NCI-H2107 treated with DMSO at 0.1 percent for 48 hours (cell line): ENCODE data around the gene TRHDE.

Experiments
- DNase-seq: peaks from one replicate; lab custom pipeline; 2025; ENCODE audit not compliant: unreplicated experiment; lab: John Stamatoyannopoulos, UW

The TRHDE gene

GRCh38 chr12:72434999-72435398 is 162.8 kb downstream of the TRHDE start:
- DNase-seq = no peak

GRCh38 chr12:72442217-72442616 is 170.0 kb downstream of the TRHDE start:
- no peak for DNase-seq

- DNase-seq = no peak
These were observed 172.0 kb downstream of the TRHDE start for GRCh38 chr12:72444125-72444524.

- no peak for DNase-seq
These were observed 172.4 kb downstream of the TRHDE start for GRCh38 chr12:72444566-72444965.

GRCh38 chr12:72448089-72448488 is 175.9 kb downstream of the TRHDE start:
- DNase-seq = no peak

- DNase-seq = no peak
These were observed 176.6 kb downstream of the TRHDE start for GRCh38 chr12:72448805-72449204.

- DNase-seq = no peak
These were observed 180.9 kb downstream of the TRHDE start for GRCh38 chr12:72453066-72453465.

- DNase-seq = no peak
These were observed 181.4 kb downstream of the TRHDE start for GRCh38 chr12:72453550-72453949.

- DNase-seq = no peak
These were observed 192.3 kb downstream of the TRHDE start for GRCh38 chr12:72464471-72464870.

GRCh38 chr12:72465155-72465554 is 193.0 kb downstream of the TRHDE start:
- no peak for DNase-seq

- DNase-seq = no peak
These were observed 193.9 kb downstream of the TRHDE start for GRCh38 chr12:72465940-72466630.

GRCh38 chr12:72467985-72468384 is 195.8 kb downstream of the TRHDE start:
- no peak for DNase-seq

GRCh38 chr12:72468505-72468904 is 196.3 kb downstream of the TRHDE start:
- no peak for DNase-seq

GRCh38 chr12:72471806-72472205 is 199.6 kb downstream of the TRHDE start:
- DNase-seq = no peak

GRCh38 chr12:72472350-72472749 is 200.2 kb downstream of the TRHDE start:
- no peak for DNase-seq

- no peak for DNase-seq
These were observed 204.1 kb downstream of the TRHDE start for GRCh38 chr12:72476301-72476700.

GRCh38 chr12:72485017-72485701 is 213.0 kb downstream of the TRHDE start:
- no peak for DNase-seq

- DNase-seq = no peak
These were observed 219.3 kb downstream of the TRHDE start for GRCh38 chr12:72491426-72491825.

- no peak for DNase-seq
These were observed 221.2 kb downstream of the TRHDE start for GRCh38 chr12:72493407-72493806.

GRCh38 chr12:72498354-72498753 is 226.2 kb downstream of the TRHDE start:
- DNase-seq = no peak

- no peak for DNase-seq
These were observed 227.1 kb downstream of the TRHDE start for GRCh38 chr12:72499244-72499643.

- DNase-seq = no peak
These were observed 230.4 kb downstream of the TRHDE start for GRCh38 chr12:72502546-72502945.

GRCh38 chr12:72505227-72505626 is 233.1 kb downstream of the TRHDE start:
- DNase-seq = no peak
